LNCAP (cell line): ENCODE results near the gene LYPD1.

Experiments
- TF ChIP-seq, protein P1 (sequence below): fragments of 450-650 bp; IDR thresholded peaks from 2 replicates; pipeline ENCODE4 v1.5.1; 2017; ENCODE audit warnings: mild to moderate bottlenecking

LYPD1 gene

DNA sequence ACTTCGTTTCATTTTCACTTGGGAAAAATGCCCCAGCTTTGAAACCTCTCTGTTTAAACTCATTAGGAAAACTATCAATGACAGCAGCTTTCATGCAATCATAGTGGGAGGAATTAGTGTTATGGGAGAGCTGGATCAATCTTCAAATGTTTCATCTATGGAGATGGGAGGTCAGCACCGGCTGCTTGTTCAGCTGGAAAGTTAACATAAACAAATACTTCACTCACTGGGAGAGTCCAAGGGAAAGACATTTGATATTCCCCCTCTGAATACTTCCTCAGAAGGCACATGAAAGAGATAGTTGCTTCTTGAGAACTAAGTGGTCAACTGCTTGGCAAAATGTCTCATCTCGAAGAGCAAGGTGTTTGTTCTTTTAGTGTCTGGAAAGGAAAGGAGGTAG lies 7.3 kb downstream of the LYPD1 start:
- TF ChIP-seq, protein P1, sequence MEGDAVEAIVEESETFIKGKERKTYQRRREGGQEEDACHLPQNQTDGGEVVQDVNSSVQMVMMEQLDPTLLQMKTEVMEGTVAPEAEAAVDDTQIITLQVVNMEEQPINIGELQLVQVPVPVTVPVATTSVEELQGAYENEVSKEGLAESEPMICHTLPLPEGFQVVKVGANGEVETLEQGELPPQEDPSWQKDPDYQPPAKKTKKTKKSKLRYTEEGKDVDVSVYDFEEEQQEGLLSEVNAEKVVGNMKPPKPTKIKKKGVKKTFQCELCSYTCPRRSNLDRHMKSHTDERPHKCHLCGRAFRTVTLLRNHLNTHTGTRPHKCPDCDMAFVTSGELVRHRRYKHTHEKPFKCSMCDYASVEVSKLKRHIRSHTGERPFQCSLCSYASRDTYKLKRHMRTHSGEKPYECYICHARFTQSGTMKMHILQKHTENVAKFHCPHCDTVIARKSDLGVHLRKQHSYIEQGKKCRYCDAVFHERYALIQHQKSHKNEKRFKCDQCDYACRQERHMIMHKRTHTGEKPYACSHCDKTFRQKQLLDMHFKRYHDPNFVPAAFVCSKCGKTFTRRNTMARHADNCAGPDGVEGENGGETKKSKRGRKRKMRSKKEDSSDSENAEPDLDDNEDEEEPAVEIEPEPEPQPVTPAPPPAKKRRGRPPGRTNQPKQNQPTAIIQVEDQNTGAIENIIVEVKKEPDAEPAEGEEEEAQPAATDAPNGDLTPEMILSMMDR = no peak

DNA sequence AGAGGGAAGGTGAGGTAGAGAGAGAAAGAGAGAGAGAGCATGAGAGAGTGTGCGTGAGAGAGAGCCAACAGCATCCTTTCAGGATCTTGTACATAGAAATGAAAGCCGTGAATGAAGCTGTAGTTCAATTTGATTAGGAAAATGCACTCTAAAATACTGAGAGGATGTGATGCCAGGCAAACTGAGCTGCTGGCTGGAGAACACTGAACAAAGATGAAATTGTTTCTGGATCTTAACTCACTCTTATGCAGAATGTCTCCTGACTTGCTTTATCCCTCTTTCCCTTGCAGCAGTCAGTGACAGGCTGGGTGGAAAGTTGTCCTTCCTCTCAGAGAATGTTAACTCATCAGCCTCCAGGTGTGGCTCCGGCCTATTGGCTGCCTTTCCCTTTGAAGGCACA lies 10.7 kb downstream of the LYPD1 start:
- TF ChIP-seq, protein P1 = no peak

DNA sequence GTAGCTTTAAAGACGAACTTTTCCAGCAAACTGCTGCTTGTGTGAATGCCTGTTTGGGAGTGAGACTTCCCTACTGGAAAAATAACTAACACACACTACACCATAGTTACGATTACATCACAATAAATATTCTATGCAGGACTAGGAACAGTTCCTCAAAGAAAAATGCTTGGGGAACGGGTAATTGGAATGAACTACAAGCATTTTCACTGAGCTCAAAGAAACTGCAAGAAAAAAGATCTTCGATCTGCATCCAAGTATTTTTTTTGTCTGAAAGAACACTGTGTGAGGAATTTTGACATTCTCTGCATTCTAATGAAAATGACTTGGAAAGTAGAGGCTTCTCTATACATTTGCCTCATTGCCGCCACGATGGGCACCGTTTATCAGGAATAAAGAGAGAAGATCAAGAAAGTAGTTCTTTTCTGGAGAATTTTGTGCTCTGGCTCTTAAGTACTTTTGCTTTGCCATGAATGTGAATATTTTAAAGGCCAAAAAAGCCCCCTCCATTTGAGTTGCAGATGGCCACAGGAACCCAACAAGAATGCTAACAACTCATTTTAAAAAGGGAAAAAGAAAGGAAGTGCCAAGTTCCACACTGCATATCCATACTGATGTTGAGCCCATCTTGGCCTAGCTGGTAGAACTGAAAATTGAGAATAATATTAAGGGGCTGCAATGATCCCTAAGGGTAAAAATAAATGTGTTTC lies 13.6 kb downstream of the LYPD1 start:
- TF ChIP-seq, protein P1 = no peak

- TF ChIP-seq, protein P1 = no peak
Observed at GRCh38 chr2:132654968-132655367, 15.0 kb downstream of the LYPD1 start.

- TF ChIP-seq, protein P1 = no peak
Observed at GRCh38 chr2:132654335-132654734, 15.7 kb downstream of the LYPD1 start.

- TF ChIP-seq, protein P1 = no peak
Observed at GRCh38 chr2:132652474-132652873, 17.5 kb downstream of the LYPD1 start.

DNA sequence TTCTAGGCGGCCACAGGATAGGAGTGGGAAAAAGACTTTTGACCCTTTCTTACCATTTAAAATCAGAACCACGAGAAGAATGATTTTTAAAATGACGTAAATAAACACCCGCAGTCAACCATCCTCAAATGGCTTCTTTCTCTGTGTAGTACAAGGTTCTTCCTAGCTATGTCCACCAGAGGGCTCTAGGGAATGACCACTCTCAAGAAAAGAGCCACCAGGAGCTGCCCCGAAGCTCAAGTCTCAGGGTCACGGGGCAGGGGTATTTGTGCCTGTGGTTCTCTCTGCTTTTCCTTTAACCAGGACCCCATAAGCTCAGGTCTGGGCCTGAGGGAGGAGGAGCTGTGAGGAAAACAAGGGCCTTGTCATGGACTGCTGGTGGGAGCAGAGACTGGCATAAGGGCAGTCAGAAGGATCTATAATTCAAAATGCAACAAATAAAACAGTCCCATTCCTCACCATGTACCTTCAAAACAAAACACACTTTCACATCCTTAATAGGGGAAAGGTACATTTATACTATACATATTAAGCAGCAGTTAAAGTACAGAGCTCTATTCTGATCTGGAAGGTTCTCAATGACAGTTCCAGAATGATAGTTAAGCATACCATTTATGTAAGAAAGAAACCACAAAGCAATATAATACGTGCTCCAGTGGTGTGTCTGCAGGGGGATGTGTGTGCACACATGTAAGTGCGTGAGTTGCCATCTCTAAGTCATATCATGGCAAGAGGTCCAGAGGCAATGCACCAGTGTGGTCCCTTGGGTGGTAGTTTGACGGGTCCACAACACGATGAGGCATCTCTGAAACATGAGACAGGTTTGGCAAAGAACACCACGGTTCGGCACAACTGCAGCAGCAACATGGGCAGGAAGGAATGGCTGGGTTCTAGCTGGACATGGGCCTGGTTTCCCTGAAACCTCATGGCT lies 18.6 kb downstream of the LYPD1 start:
- TF ChIP-seq, protein P1 = peak; percentile 41; the same call in 1 of the 2 replicates
